AG04450 (cell line): ENCODE data around the gene MEP1B. TPM values are rescaled to one million over a fixed set of nuclear protein-coding genes. Genes with fewer than 3 reads are reported as not detected.

Experiments used
- CTCF ChIA-PET: fragments of 300-600, 350-600 bp; formaldehyde crosslinking; extraction: SDS; loops from one replicate; lab custom pipeline; 2022; ENCODE audit warnings: antibody characterized with exemption, inconsistent platforms; lab: Charles Lee
- POLR2A ChIA-PET: fragments of 350-600 bp; formaldehyde crosslinking; extraction: SDS; loops from one replicate; lab custom pipeline; 2021; ENCODE audit warnings: antibody characterized with exemption, inconsistent platforms; lab: Yijun Ruan, JAX
- DNase-seq: peaks from one replicate; pipeline ENCODE4 v3.0.0-alpha.2; 2011; ENCODE audit warnings: low read depth, low spot score
- H3K27ac ChIP-seq: one replicate; pipeline ENCODE4 v1.5.1; 2012; ENCODE audit warnings: low read depth, low read length, control low read depth
- H3K27me3 ChIP-seq: one replicate; pipeline ENCODE4 v1.6.0; 2012; ENCODE audit warnings: low read length; ENCODE audit not compliant: control insufficient read depth, insufficient read depth
- H3K4me3 ChIP-seq: 2 replicates; pipeline ENCODE4 v1.5.1; 2011; ENCODE audit warnings: mild to moderate bottlenecking, low read depth, low read length, control low read depth
- H3K9me3 ChIP-seq: 2 replicates; pipeline ENCODE4 v1.5.1; 2012; ENCODE audit warnings: low read length; ENCODE audit not compliant: control insufficient read depth, insufficient read depth
- CTCF ChIP-seq: IDR thresholded peaks from 2 replicates; pipeline ENCODE4 v1.5.1; 2011; ENCODE audit warnings: low read depth, low read length, control low read depth, inconsistent platforms
- polyA plus RNA-seq: library from polyadenylated mRNA; depleted of rRNA; stranded (reverse); fragments of >200 nt; gene quantifications from 2 replicates; pipeline ENCODE4 v1.2.3, GENCODE V29; 2011

MEP1B gene
- polyA plus RNA-seq, 1 experiment: not detected

GRCh38 chr18:32183503-32183902, 6.3 kb upstream of the MEP1B start:
- Histone ChIP-seq H3K27ac (no peak overlapping the region), H3K4me3 (no peak overlapping the region), H3K9me3 (no peaks in the 10 kb centered on the region), H3K27me3 (no peaks in the 10 kb centered on the region)
- POLR2A ChIA-PET: no interaction called here
- DNase-seq: no peak
- CTCF ChIA-PET: no interaction called here
- TF ChIP-seq CTCF: no peak

DNA sequence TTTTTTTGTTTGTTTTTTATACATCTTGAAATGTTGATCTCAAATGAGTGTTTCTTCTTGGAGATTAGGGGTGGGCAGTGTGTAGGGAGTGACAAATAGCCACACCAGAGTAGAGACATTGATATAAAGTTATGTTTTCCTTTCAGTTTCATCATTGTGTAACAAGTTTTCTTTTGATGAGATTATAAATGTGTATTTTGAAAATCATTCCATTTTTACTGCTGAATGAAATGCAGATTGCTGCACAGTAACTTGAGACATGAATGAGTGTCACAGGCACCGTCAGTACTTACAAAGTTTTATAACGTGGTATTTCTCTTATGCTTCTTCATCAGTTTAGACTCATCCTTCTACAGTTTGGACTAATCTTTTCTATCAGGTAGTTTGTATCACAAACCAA, 370 bp downstream of the MEP1B start:
- no peaks in the 10 kb centered on the region for H3K9me3 ChIP-seq
- DNase-seq: no peak
- ChIA-PET POLR2A (no interaction called here), CTCF (no interaction called here)
- H3K4me3 ChIP-seq: no peak overlapping the region
- H3K27me3 ChIP-seq: no peaks in the 10 kb centered on the region
- H3K27ac ChIP-seq: no peak overlapping the region
- no peak for TF ChIP-seq CTCF

DNA sequence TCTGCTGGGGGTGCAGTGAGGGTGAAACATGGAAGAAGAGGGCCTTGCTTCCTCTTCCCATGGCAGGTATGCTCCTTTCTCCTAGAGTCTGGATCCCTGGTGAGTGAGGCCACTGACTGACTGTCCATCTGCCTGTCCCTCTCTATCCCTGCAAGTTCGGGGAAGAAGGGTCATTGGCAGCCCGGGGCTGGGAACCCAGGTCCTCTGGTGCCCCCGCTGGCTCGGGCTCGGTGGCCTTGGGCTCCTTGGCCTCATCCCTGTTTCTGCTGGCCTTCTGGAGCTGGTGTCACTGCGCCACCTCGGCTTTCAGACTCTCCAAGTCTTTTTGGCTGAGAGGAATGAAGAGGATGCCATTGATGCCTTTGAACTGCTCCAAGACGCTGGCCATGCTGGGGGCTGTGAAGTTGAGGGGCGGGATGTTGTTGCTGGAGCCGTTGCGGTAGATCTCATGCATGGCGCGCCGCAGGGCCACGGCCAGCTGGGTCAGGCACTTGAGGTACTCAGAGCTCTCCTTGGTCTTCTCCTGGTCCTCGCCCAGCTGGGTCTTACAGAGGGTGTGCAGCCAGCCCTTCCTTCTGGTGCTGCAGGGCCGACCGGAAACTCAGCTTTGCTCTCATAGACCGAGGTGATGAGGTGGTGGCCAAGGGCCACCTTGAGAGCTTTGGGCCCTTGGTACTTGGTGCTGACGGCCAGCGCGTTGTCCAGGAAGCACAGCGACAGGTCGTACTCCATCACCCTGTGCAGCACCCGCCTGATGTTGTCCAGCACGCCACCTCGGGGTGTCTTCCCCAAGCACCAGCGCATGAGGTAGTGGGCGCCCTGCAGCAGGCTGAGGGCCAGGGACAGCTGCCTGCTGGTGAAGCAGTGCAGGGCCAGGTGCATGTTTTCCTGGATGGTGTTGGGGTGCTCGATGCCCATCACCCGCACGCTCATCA, 6.3 kb downstream of the MEP1B start:
- no peak for TF ChIP-seq CTCF
- no peaks in the 10 kb centered on the region for H3K9me3 ChIP-seq
- DNase-seq: no peak
- ChIA-PET CTCF (no interaction called here), POLR2A (no interaction called here)
- no peak overlapping the region for H3K4me3 ChIP-seq
- H3K27ac ChIP-seq: no peak overlapping the region
- H3K27me3 ChIP-seq: no peaks in the 10 kb centered on the region

- Histone ChIP-seq H3K27me3 (no peaks in the 10 kb centered on the region), H3K27ac (no peak overlapping the region), H3K4me3 (no peak overlapping the region), H3K9me3 (no peaks in the 10 kb centered on the region)
- CTCF ChIA-PET: interaction anchor here (1.4 kb wide), 1 partner anchor 270 kb away, joined by 3 read pairs; the partner anchor contains the start of gene GAREM1
- POLR2A ChIA-PET: no interaction called here
- no peak for DNase-seq
- no peak for TF ChIP-seq CTCF
Observed at GRCh38 chr18:32200766-32201165, 10.9 kb downstream of the MEP1B start.

DNA sequence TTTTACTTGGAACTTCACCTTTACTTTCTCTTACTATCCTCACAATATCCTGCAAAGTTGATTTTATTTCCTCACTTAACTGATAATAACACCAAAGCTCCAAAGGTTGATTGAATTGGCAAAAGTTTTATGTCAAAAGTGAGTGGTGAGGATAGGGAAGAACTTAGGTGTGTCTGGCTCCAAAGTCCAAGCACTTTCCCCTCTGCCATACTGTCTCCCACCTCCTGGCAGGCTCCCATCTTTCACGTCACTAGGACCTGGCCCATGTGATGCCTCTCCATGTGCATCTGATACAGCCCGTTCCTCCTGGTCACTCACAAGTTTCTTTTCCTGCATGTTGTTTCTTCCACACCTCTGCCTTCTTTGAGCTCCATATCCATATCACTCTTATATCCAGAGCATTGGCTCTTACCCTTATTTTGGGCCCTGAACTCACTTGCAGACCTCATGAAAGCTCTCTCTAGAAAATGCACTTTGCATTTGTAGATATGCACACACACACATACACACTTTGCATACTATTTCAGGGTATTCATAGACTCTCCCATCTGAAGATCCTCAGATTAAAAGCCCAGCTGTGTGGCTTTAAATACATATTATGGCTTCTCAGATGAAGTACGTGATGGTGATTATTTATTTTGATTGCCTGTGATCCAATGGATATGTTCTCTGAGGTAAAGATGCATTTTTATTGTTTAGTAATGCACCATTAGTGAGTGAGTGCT, 12.3 kb downstream of the MEP1B start:
- ChIA-PET CTCF (no interaction called here), POLR2A (no interaction called here)
- no peak for DNase-seq
- no peak overlapping the region for H3K4me3 ChIP-seq
- no peak for TF ChIP-seq CTCF
- no peaks in the 10 kb centered on the region for H3K27me3 ChIP-seq
- H3K27ac ChIP-seq: no peak overlapping the region
- H3K9me3 ChIP-seq: no peaks in the 10 kb centered on the region
